BJ (cell line): Measurements from ENCODE around the gene TAS2R4. TPM values are rescaled to one million over a fixed set of nuclear protein-coding genes. Genes with fewer than 3 reads are reported as not detected.
"Not testable (repeated sequence)": the region's sequence is repeated elsewhere in the genome, so short reads cannot be mapped to it uniquely, and the experiment has no call there.

Source experiments
- CTCF ChIA-PET: fragments of 350-600 bp; formaldehyde crosslinking; extraction: SDS; loops from one replicate; lab custom pipeline; 2021; ENCODE audit warnings: antibody characterized with exemption, inconsistent platforms; lab: Yijun Ruan, JAX
- POLR2A ChIA-PET: fragments of 300-600 bp; sonication (Branson Sonifier 250); formaldehyde crosslinking; extraction: SDS; loops from one replicate; lab custom pipeline; 2021; ENCODE audit warnings: antibody characterized with exemption; lab: Charles Lee
- DNase-seq: peaks from one replicate; pipeline ENCODE4 v3.0.0-alpha.2; 2011; ENCODE audit warnings: low read depth
- H3K27me3 ChIP-seq: 2 replicates; pipeline ENCODE4 v1.6.0; 2011; ENCODE audit warnings: low read length; ENCODE audit not compliant: control insufficient read depth, insufficient read depth
- H3K36me3 ChIP-seq: 2 replicates; pipeline ENCODE4 v1.5.1; 2011; ENCODE audit warnings: low read length; ENCODE audit not compliant: control insufficient read depth, insufficient read depth
- H3K4me3 ChIP-seq: 2 replicates; pipeline ENCODE4 v1.5.1; 2011; ENCODE audit warnings: low read depth, mild to moderate bottlenecking, control low read depth, low read length
- polyA plus RNA-seq: library from polyadenylated mRNA; depleted of rRNA; stranded (reverse); fragments of >200 nt; gene quantifications from 2 replicates; pipeline ENCODE4 v1.2.3, GENCODE V29; 2011
- TF ChIP-seq, protein P1 (sequence below): IDR thresholded peaks from 2 replicates; pipeline ENCODE4 v1.5.1; 2011; ENCODE audit warnings: low read depth, mild to moderate bottlenecking, control low read depth, inconsistent platforms, low read length, moderate library complexity; ENCODE audit not compliant: insufficient read depth

The TAS2R4 gene
- polyA plus RNA-seq, 1 experiment: 0.12 TPM

DNA sequence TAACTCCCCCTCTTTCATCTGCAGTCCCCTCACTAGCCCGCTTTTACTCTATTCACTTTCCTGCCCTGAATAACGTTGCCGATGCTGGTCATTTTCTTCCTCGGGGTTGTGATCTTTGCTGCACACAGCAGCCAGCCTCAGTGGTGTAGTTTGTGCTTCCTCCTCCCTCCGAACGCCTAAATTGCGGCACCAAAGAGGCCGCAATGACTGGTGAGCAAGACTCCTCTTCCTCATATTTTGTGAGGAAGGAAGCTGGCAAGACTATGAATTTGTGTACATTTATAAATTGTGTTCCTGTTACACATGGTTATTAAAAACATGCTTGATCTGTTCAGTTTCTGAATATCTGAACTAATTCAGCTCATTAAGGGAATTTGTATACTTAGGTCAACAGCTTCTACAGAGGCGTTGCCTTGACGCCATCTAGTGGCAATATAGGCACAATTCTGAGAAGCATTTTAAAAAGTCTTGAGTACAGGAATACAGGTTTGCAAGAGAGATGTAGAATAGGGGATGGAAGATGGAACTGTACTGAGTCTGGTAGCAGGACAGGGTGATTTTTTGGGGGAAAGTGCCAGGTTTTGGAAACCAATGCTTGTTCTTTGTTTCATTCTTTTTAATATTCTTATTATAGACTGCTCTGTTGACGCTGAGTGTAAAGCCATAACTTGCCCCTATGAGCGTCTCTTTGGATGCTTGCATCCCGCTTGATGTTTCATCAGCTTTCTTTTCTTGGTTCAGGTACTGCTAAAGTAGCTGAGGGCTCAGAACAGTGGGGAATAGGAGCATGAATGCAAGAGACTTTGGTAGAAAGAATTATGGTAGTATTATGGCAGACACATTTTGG is 9.5 kb downstream of the TAS2R4 start:
- Histone ChIP-seq H3K4me3 (no peak overlapping the region), H3K27me3 (no peaks in the 10 kb centered on the region), H3K36me3 (peaks cover 5% of the 10 kb centered on the region; the same call in 1 of the 2 replicates)
- CTCF ChIA-PET: interaction anchor here (0.7 to 2.0 kb wide), 14 partner anchors 9 to 140 kb away, joined by 3 to 15 read pairs (median 4); partner anchors contain the start of genes TAS2R3 and TAS2R4
- TF ChIP-seq, protein P1, sequence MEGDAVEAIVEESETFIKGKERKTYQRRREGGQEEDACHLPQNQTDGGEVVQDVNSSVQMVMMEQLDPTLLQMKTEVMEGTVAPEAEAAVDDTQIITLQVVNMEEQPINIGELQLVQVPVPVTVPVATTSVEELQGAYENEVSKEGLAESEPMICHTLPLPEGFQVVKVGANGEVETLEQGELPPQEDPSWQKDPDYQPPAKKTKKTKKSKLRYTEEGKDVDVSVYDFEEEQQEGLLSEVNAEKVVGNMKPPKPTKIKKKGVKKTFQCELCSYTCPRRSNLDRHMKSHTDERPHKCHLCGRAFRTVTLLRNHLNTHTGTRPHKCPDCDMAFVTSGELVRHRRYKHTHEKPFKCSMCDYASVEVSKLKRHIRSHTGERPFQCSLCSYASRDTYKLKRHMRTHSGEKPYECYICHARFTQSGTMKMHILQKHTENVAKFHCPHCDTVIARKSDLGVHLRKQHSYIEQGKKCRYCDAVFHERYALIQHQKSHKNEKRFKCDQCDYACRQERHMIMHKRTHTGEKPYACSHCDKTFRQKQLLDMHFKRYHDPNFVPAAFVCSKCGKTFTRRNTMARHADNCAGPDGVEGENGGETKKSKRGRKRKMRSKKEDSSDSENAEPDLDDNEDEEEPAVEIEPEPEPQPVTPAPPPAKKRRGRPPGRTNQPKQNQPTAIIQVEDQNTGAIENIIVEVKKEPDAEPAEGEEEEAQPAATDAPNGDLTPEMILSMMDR: peak; percentile 83
- peak; percentile 6 for DNase-seq
- POLR2A ChIA-PET: no interaction called here

DNA sequence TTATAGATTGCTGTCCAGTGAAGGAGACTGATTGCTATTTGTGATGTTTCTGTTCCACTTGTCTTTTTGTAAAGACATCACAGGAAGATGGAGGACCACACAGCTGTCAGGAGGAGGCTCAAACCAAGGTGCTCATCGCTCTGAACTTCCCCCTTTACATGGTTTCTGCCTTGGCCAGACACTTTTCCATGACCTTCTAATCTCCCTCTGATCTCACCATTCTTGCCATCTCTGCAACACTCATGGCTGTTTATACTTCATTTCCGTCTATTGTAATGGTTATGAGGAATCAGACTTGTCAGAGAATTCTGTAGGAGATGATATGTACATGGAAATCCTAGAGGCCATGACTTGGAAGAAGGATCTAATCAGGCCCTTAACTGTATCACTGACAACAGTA is 11.8 kb downstream of the TAS2R4 start:
- Histone ChIP-seq H3K4me3 (no peak overlapping the region), H3K27me3 (no peaks in the 10 kb centered on the region), H3K36me3 (peaks cover 5% of the 10 kb centered on the region; the same call in 1 of the 2 replicates)
- DNase-seq: no peak
- TF ChIP-seq, protein P1: no peak
- CTCF ChIA-PET: no interaction called here
- POLR2A ChIA-PET: no interaction called here

DNA sequence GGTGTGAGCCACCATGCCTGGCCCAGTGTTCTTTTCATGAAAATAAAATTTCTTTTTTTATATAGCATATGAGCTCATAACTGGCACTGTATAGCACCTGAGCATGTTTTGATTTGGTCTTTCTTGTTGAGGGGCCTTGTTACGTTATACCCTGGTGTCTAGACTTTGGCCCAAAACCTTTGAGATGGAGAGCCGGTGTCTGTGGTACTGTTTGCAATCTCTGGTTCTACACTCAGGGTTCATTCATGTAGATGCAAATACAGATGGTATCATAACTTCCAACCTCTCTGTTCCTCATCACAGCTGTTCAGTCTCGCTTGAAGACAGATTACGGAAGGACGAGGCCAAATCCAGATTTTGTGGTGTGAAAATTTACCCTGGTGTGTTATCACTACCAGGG is 13.4 kb downstream of the TAS2R4 start, which contains the start of gene TAS2R5:
TSS of gene TAS2R5 (plus strand) at position 301 of the 400 bp plus-strand sequence. CDS start 145 bp downstream, outside the sequence.
- TF ChIP-seq, protein P1: no peak
- Histone ChIP-seq H3K27me3 (no peaks in the 10 kb centered on the region), H3K4me3 (no peak within 1 kb of the TSS), H3K36me3 (peaks cover 5% of the 10 kb centered on the region; the same call in 1 of the 2 replicates)
- DNase-seq: no peak
- ChIA-PET CTCF (no interaction called here), POLR2A (no interaction called here)

DNA sequence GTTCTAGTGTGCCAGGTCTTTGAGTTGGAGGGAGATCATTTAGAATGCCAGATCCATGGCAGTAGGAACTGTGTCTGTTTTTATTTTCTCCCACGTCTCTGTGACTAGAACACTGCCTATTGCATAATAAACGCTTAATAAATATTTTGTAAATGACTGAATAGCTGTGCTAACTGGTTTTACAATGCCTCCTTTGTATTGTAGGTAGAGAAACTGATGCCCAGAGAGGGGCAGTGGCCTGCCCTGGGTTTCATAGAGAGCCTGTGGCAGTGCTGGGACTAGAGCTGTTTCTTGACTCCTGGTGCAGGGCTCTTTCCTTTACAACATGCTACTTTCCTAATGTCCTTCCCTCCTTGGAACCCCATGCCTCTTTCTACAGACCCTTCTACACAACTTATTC is 16.1 kb downstream of the TAS2R4 start:
- Histone ChIP-seq H3K27me3 (no peaks in the 10 kb centered on the region), H3K36me3 (peaks cover 5% of the 10 kb centered on the region; the same call in 1 of the 2 replicates), H3K4me3 (no peak overlapping the region)
- no peak for DNase-seq
- CTCF ChIA-PET: no interaction called here
- POLR2A ChIA-PET: no interaction called here
- TF ChIP-seq, protein P1: no peak

DNA sequence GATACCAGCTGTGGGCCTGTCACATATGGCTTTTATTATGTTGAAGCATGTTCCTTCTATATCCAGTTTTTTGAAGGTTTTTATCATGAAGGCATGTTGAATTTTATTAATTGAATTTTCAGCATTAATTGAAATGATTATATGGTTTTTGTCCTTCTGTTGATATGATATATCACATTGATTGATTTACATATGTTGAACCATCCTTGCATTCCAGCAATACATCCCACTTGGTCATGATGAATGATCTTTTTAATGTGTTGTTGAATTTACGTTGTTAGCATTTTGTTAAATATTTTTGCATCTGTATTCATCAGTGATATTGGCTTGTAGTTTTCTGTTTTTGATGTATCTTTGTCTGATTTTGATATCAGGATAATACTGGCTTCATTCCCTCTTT is 43.6 kb downstream of the TAS2R4 start:
- ChIA-PET POLR2A (no interaction called here), CTCF (no interaction called here)
- no peaks in the 10 kb centered on the region for H3K36me3 ChIP-seq
- H3K4me3 ChIP-seq: no peak overlapping the region
- no peaks in the 10 kb centered on the region for H3K27me3 ChIP-seq
- no peak for DNase-seq
- TF ChIP-seq, protein P1: no peak

DNA sequence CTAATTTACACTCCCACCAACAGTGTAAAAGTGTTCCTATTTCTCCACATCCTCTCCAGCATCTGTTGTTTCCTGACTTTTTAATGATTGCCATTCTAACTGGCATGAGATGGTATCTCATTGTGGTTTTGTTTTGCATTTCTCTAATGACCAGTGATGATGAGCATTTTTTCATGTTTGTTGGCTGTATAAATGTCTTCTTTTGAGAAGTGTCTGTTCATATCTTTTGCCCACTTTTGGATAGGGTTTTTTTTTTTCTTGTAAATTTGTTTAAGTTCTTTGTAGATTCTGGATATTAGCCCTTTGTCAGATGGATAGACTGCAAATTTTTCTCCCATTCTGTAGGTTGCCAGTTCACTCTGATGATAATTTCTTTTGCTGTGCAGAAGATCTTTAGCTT is 46.0 kb downstream of the TAS2R4 start:
- H3K4me3 ChIP-seq, H3K27me3 ChIP-seq, POLR2A ChIA-PET, H3K36me3 ChIP-seq, CTCF ChIA-PET, DNase-seq: not testable (repeated sequence)
